GM12873 (cell line): ENCODE measurements around the gene HMG20A.

Source experiments
- TF ChIP-seq, protein P1 (sequence below): IDR thresholded peaks from 2 replicates; pipeline ENCODE4 v1.5.1; 2012; ENCODE audit warnings: low read depth, mild to moderate bottlenecking, moderate library complexity, low read length, control low read depth; ENCODE audit not compliant: insufficient read depth; ENCODE audit errors: missing control alignments

The HMG20A gene

GRCh38 chr15:77425104-77425503 lies 4.4 kb downstream of the HMG20A start:
- TF ChIP-seq, protein P1, sequence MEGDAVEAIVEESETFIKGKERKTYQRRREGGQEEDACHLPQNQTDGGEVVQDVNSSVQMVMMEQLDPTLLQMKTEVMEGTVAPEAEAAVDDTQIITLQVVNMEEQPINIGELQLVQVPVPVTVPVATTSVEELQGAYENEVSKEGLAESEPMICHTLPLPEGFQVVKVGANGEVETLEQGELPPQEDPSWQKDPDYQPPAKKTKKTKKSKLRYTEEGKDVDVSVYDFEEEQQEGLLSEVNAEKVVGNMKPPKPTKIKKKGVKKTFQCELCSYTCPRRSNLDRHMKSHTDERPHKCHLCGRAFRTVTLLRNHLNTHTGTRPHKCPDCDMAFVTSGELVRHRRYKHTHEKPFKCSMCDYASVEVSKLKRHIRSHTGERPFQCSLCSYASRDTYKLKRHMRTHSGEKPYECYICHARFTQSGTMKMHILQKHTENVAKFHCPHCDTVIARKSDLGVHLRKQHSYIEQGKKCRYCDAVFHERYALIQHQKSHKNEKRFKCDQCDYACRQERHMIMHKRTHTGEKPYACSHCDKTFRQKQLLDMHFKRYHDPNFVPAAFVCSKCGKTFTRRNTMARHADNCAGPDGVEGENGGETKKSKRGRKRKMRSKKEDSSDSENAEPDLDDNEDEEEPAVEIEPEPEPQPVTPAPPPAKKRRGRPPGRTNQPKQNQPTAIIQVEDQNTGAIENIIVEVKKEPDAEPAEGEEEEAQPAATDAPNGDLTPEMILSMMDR, result no peak

DNA sequence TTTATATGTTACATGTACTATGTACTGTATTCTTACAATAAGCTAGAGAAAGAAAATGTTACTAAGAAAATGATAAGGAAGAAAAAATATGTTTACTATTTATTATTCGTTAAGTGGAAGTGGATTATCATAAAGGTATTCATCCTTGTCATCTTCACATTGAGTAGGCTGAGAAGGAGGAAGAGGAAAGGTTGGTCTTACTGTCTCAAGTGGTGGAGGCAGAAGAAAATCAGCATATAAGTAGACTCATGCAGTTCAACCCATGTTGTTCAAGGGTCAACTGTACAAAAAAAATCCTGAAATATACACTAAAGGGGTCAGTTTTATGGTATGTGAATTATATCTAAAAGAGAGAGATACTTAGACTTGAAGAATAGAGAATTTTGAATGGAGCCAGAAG lies 5.7 kb downstream of the HMG20A start:
- TF ChIP-seq, protein P1, result no peak

GRCh38 chr15:77426871-77427270 lies 6.2 kb downstream of the HMG20A start:
- TF ChIP-seq, protein P1, result no peak

- TF ChIP-seq, protein P1, result no peak
Observed at GRCh38 chr15:77430213-77430612, 9.5 kb downstream of the HMG20A start.

DNA sequence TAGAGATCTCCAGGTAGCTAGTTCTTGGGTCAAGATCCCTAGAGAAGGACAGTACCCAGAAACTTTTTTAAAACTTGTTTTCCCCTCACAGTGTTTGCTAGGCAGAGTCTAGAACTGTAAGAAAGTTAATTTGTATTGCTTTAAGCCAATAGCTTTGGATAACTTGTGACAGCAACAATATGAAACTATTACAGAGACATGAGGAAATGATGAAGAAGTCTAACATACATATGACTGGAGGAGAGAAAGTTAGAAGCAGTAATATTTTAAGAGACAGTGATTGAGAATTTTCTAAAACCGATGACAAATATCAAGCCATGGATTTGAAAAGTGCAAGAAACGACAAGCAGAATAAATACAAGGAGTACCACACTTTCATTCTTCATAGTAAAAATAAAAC lies 10.0 kb downstream of the HMG20A start:
- TF ChIP-seq, protein P1, result no peak

- TF ChIP-seq, protein P1, result no peak
Observed at GRCh38 chr15:77436822-77437221, 16.1 kb downstream of the HMG20A start.

GRCh38 chr15:77437264-77437663 lies 16.6 kb downstream of the HMG20A start:
- TF ChIP-seq, protein P1, result no peak

DNA sequence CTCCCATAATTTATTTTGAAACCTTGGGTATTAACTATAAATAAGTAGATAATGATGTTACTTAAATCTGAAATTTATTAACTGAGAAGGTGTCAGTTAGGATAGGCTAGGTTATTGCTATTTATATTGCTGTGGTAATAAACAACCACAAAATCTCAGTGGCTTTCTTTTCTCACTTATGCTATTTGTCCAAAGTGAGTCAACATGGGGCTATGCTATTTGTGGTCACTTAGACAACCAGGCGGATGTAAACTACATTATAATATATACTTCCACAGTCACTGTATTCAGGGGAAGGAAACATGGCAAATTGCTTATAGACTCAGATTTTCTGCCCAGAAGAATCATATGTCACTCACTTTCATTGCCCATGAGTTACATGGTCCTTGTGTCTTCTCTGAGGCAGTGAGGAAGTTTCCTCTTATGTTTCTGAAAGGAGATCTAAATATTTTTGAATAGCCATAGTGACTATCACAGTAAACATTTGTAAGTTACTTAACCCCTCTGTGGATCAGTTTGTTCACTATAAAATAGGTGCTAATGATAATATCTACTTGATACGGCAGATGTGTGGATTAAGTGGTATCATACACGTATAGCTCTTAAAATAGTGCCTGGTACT lies 19.8 kb downstream of the HMG20A start:
- TF ChIP-seq, protein P1, result no peak
